Uterus (tissue), 4 donors: ENCODE data around the gene RGS7. TPM values are rescaled to one million over a fixed set of nuclear protein-coding genes. Genes with fewer than 3 reads are reported as not detected.

Experiments used
- DNase-seq, 2 donors: peaks; one replicate each; pipeline ENCODE4 v3.0.0-alpha.2; 2019 to 2020
- H3K27ac ChIP-seq, 2 donors: fragments of 200-600 bp; sonication (generic); 1 replicate in 1 of 2; 2 replicates in 1 of 2; pipeline ENCODE4 v1.5.1; 2016 to 2018
- H3K27me3 ChIP-seq, 2 donors: fragments of 200-600 bp; sonication (generic); one replicate each; pipeline ENCODE4 v1.5.1; 2018 to 2019; ENCODE audit warnings: control low read depth in 1 of 2
- H3K36me3 ChIP-seq, 2 donors: fragments of 200-600 bp; sonication (generic); one replicate each; pipeline ENCODE4 v1.5.1; 2019; ENCODE audit warnings: control low read depth in 1 of 2
- H3K4me1 ChIP-seq, 2 donors: fragments of 200-600 bp; sonication (generic); one replicate each; pipeline ENCODE4 v1.5.1; 2018 to 2019; ENCODE audit warnings: control low read depth in 1 of 2
- H3K4me3 ChIP-seq, 2 donors: fragments of 200-600 bp; sonication (generic); 1 replicate in 1 of 2; 2 replicates in 1 of 2; pipeline ENCODE4 v1.5.1; 2018 to 2019; ENCODE audit warnings: mild to moderate bottlenecking in 1 of 2
- H3K9me3 ChIP-seq, 2 donors: fragments of 200-600 bp; sonication (generic); one replicate each; pipeline ENCODE4 v1.5.1; 2019; ENCODE audit warnings: control low read depth in 1 of 2
- CTCF ChIP-seq, 4 experiments: fragments of 200-600 bp in 2 of 4; fragments of 450-650 bp in 2 of 4; sonication (generic) in 2 of 4; IDR thresholded peaks; one replicate each; pipeline ENCODE4 v1.5.1; 2016 to 2019; ENCODE audit warnings: antibody characterized with exemption in 4 of 4, mild to moderate bottlenecking in 2 of 4, moderate library complexity in 1 of 4
- POLR2A ChIP-seq, 2 donors: fragments of 450-650 bp; IDR thresholded peaks; one replicate each; pipeline ENCODE4 v1.6.1; 2016; ENCODE audit warnings: antibody characterized with exemption in 2 of 2, mild to moderate bottlenecking in 1 of 2, moderate library complexity in 1 of 2
- intact Hi-C: fragments of 100-400 bp; cut with DNase I; formaldehyde crosslinking; loops from one replicate; pipeline ENCODE4 v1.15.1; 2023; ENCODE audit warnings: low total_unique reads
- total RNA-seq, 4 donors: library from RNA; depleted of rRNA in 3 of 4; stranded (reverse); fragments of >200 nt in 3 of 4; gene quantifications; one replicate each; pipeline versions ENCODE4 v1.1.0 to v1.2.4, GENCODE V29; 2014 to 2023
- donor health status: DM: yes; HTN: yes; CAD: no.

Gene RGS7
- total RNA-seq, 4 donors from 2014 or later = 0.62 TPM; not detected in 3

GRCh38 chr1:241323514-241324195 lies 33.4 kb downstream of the RGS7 start:
- no peaks in the 10 kb centered on the region for H3K9me3 ChIP-seq
- no peak overlapping the region for H3K27ac ChIP-seq
- H3K4me3 ChIP-seq = no peak overlapping the region
- DNase-seq = no peak
- no peaks in the 10 kb centered on the region for H3K4me1 ChIP-seq
- no peaks in the 10 kb centered on the region for H3K27me3 ChIP-seq
- intact Hi-C loops = no loop called here
- TF ChIP-seq POLR2A (IDR thresholded peaks at IDR 0.05) (no peak), CTCF (IDR thresholded peaks at IDR 0.05) (no peak)
- H3K36me3 ChIP-seq = no peaks in the 10 kb centered on the region

- intact Hi-C loops = no loop called here
- Histone ChIP-seq H3K9me3 (no peaks in the 10 kb centered on the region), H3K27me3 (no peaks in the 10 kb centered on the region), H3K4me3 (no peak overlapping the region), H3K4me1 (no peaks in the 10 kb centered on the region), H3K27ac (no peak overlapping the region), H3K36me3 (no peaks in the 10 kb centered on the region)
- DNase-seq = no peak
- TF ChIP-seq POLR2A (IDR thresholded peaks at IDR 0.05) = no peak
- no peak for TF ChIP-seq CTCF (IDR thresholded peaks at IDR 0.05)
These were observed 39.3 kb downstream of the RGS7 start for GRCh38 chr1:241317676-241318075.

GRCh38 chr1:241316372-241316771 lies 40.6 kb downstream of the RGS7 start:
- intact Hi-C loops = no loop called here
- H3K36me3 ChIP-seq = no peaks in the 10 kb centered on the region
- DNase-seq = no peak
- no peak overlapping the region for H3K4me3 ChIP-seq
- no peak for TF ChIP-seq CTCF (IDR thresholded peaks at IDR 0.05)
- TF ChIP-seq POLR2A (IDR thresholded peaks at IDR 0.05) = no peak
- no peak overlapping the region for H3K27ac ChIP-seq
- no peaks in the 10 kb centered on the region for H3K27me3 ChIP-seq
- no peaks in the 10 kb centered on the region for H3K4me1 ChIP-seq
- no peaks in the 10 kb centered on the region for H3K9me3 ChIP-seq

- intact Hi-C loops = no loop called here
These were observed 45.8 kb downstream of the RGS7 start for GRCh38 chr1:241311056-241311746.

More at GRCh38 chr1:241311056-241311746, 45.8 kb downstream of the RGS7 start:
- TF ChIP-seq CTCF (IDR thresholded peaks at IDR 0.05) = no peak
- no peak for TF ChIP-seq POLR2A (IDR thresholded peaks at IDR 0.05)
- H3K4me3 ChIP-seq = no peak overlapping the region
- no peak for DNase-seq
- H3K36me3 ChIP-seq = no peaks in the 10 kb centered on the region
- H3K27ac ChIP-seq = no peak overlapping the region
- no peaks in the 10 kb centered on the region for H3K4me1 ChIP-seq
- no peaks in the 10 kb centered on the region for H3K27me3 ChIP-seq
- H3K9me3 ChIP-seq = no peaks in the 10 kb centered on the region
